ENCODE data around the gene LRP6. TPM values are rescaled to one million over a fixed set of nuclear protein-coding genes. Genes with fewer than 3 reads are reported as not detected.

The LRP6 gene
- total RNA-seq, 1 experiment from 2014 or later: 6.7 TPM

DNA sequence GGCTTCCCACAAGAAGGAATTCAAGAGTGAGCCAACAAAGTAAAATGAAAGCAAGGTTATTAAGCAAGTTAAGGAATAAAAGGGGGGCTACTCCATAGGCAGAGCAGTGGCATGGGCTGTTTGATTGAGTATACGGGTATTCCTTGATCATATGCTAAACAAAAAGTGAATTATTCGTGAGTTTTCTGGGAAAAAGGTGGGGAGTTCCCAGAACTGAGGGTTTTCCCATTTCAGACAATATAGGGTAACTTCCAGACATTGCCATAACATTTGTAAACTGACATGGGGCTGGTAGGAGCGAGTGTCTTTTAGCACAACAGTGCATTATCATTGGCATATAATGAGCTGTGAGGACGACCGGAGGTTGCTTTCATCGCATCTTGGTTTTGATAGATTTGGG, 198.1 kb downstream of the LRP6 start:
- Histone ChIP-seq H3K79me2 (ENCODE audit: low read length) (no peaks in the 10 kb centered on the region), H3K9me2 (replicated peaks; ENCODE audit: insufficient read depth, low read length) (no peaks in the 10 kb centered on the region), H3K27ac (ENCODE audit: low read length) (no peak overlapping the region), H3K27me3 (ENCODE audit: low read length) (no peaks in the 10 kb centered on the region), H3K9ac (ENCODE audit: low read length) (no peak overlapping the region), H3K4me2 (ENCODE audit: low read depth, low read length, poor library complexity, severe bottlenecking) (no peak overlapping the region), H4K20me1 (ENCODE audit: insufficient read depth, low read depth, low read length) (no peaks in the 10 kb centered on the region), H2AFZ (ENCODE audit: low read length) (no peak overlapping the region), H3K4me1 (ENCODE audit: low read length) (no peaks in the 10 kb centered on the region), H3K4me3 (ENCODE audit: low read length) (no peak overlapping the region), H3K36me3 (ENCODE audit: insufficient read depth, low read length) (no peaks in the 10 kb centered on the region), H3K9me3 (ENCODE audit: low read length) (no peaks in the 10 kb centered on the region)
- no peak for DNase-seq

Small RNA genes within 50 kb of the gene (small RNA-seq; reads per million reads assigned to genes)
- not detected for gene RNU6-318P
- not detected for gene RNU6-545P

Other genes starting within 250 kb of the LRP6 start
- gene BCL2L14, start 196.1 kb downstream of the LRP6 start, total RNA-seq (2014; rRNA removed; shearing (Covaris generic); ENCODE audit: low replicate concordance): not detected in 2 replicates
- gene MANSC1, start 83.2 kb upstream of the LRP6 start, total RNA-seq (2014; rRNA removed; shearing (Covaris generic); ENCODE audit: low replicate concordance): not detected in 2 replicates
- 6.4 and 10.0 TPM in 2 replicates for gene BORCS5, start 90.0 kb upstream of the LRP6 start, total RNA-seq (2014; rRNA removed; shearing (Covaris generic); ENCODE audit: low replicate concordance)

All from Karpas-422 (cell line).